HG03457 (cell line): ENCODE results near the gene CACNA1D.
"Not testable (repeated sequence)": the region's sequence is repeated elsewhere in the genome, so short reads cannot be mapped to it uniquely, and the experiment has no call there.

Experiments used
- ATAC-seq: cut with Tn5 transposase; IDR thresholded peaks from one replicate; pipeline ENCODE4 v1.9.1; 2021; ENCODE audit warnings: moderate number of reproducible peaks; ENCODE audit not compliant: unreplicated experiment

CACNA1D gene

DNA sequence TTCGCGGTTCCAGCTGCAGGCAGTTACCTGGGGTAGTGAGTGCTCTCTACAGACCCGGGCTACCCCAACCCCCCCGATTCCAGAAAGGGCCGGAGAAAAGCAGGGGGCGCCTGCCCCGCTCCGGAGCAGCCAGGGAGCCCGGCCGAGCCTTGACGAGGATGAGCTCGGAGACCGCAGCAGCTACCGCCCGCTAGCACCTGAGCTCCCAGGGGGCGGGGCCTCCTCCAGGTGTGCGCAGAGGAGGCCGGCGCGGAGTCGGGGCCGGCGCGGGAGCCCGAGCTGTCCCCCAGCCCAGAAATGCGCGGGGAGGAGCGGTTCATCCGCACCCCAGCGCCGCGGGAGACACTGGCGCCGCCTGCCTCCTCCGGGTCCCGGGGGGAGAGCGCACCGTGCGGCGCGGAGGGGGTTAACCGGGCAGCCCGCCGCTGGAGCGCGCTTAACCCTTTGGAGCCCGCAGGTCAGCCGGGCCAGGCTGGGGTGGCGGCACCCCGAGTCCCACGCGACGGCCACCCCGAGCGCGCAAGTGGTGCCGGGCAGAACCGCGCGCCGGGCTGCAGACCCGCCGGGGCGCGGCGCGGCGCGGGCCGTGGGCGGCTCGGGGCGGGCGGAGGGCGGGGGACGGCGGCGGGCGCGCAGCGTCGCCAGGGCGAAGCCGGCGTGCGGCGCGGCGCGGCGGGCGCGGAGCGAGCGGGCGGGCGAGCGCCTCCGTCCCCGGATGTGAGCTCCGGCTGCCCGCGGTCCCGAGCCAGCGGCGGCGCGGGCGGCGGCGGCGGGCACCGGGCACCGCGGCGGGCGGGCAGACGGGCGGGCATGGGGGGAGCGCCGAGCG is at the start of gene CACNA1D:
Gene CACNA1D (plus strand): TSS at position 649 of the 829 bp plus-strand sequence. CDS start 556 bp downstream, outside the sequence.
- no peak for ATAC-seq

DNA sequence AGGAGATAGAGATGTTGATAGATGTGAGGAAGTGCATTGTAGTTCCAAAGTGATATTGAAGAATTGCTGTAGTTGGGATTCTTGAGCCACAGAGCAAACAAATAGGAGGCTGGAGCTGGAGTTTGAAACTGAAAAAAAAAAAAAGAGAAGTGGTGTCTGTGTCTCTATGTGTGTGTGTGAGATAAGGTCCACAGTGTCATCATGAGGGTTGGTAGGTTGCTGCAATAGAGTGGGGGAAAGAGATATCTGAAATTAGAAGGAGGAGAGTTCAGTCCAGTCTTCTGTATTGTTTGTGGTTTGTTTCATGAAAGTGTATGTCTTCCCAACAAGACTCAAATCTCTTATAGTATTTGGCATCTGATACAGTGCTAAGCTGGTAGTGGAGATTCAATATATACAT is 37.3 kb upstream of the CACNA1D start:
- ATAC-seq: no peak

DNA sequence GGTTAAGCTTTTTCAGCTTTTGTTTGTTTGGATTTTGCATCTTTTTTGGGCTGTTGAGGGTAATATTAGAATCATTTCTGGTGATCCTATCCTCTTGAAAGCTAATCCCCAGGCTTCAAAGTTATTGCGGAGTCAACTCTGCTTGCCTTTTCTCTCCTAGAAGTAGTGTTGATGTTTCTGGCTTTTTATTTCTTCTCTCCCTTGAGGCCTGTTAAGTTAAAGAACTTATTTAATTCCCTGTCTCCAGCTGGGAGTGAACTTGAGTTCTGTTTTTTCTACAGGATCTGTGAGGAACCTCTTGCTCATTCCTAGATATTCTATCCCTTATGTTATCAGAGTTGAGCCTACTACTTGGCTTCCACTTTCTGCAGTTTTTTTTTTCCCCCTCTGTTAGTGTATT is 34.1 kb upstream of the CACNA1D start:
- no peak for ATAC-seq

DNA sequence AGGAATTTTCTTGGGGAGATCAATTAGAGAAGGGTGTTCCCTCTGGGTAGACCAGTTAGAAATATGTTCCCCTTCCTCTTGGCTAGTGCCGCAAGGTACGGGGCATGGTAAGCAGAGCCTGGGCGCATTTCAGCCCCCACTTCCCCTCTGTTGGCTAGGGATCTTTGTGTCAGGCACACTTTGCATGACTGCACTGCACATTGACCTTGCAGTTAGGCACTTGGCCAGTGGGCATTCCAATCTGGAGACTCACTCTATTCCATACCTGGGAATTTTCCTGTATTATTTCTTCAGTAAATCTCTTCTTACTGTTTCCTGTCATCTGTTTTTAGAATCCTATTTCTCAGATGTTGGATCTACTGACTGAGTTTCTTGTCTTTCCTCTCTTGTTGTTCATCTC is 30.0 kb upstream of the CACNA1D start:
- no peak for ATAC-seq

DNA sequence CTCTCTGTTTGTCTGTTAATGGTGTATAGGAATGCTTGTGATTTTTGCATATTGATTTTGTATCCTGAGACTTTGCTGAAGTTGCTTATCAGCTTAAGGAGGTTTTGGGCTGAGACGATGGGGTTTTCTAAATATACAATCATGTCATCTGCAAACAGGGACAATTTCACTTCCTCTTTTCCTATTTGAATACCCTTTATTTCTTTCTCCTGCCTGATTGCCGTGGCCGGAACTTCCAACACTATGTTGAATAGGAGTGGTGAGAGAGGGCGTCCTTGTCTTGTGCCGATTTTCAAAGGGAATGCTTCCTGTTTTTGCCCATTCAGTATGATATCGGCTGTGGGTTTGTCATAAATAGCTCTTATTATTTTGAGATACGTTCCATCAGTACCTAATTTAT is 24.7 kb upstream of the CACNA1D start:
- ATAC-seq: not testable (repeated sequence)

DNA sequence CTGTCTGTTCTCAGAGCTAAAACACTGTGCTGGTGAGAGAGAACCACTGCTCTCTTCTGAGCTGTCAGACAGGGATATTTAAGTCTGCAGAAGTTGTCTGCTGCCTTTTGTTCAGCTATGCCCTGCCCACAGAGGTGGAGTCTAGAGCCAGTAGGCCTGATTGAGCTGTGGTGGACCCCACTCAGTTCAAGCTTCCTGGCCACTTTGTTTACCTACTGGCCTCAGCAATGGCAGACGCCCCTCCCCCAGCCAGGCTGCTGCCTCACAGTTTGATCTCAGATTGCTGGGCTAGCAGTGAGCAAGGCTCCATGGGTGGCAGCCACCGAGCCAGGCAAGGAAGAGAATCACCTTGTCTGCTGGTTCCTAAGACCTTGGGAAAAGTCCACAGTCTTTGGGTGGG is 21.0 kb upstream of the CACNA1D start:
- ATAC-seq: no peak

DNA sequence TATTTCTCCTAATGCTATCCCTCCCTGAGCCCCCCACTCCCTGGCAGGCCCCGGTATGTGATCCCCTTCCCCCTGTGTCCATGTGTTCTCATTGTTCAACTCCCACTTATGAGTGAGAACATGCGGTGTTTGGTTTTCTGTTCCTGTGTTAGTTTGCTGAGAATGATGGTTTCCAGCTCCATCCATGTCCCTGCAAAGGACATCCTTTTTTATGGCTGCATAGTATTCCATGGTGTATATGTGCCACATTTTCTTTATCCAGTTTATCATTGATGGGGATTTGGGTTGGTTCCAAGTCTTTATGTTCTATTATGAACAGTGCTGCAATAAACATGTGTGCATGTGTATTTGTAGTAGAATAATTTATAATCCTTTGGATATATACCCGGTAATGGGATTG is 18.0 kb upstream of the CACNA1D start:
- not testable (repeated sequence) for ATAC-seq

DNA sequence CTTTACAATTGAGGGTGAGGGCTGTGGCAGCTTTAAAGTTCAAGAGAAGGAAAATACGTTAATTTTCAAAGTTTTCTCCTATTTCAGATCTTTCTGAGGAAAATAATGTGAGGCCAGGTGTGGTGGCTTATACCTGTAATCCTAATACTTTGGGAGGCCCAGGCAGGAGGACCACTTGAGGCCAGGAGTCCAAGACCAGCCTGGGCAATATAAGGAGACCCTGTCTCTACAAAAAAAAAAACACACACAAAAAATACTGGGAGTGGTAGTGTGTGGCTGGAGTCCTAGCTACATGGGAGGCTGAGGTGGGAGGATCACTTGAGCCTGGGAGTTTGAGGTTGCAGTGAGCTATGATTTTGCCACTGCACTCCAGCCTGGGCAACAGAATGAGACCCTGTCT is 16.7 kb upstream of the CACNA1D start:
- not testable (repeated sequence) for ATAC-seq

DNA sequence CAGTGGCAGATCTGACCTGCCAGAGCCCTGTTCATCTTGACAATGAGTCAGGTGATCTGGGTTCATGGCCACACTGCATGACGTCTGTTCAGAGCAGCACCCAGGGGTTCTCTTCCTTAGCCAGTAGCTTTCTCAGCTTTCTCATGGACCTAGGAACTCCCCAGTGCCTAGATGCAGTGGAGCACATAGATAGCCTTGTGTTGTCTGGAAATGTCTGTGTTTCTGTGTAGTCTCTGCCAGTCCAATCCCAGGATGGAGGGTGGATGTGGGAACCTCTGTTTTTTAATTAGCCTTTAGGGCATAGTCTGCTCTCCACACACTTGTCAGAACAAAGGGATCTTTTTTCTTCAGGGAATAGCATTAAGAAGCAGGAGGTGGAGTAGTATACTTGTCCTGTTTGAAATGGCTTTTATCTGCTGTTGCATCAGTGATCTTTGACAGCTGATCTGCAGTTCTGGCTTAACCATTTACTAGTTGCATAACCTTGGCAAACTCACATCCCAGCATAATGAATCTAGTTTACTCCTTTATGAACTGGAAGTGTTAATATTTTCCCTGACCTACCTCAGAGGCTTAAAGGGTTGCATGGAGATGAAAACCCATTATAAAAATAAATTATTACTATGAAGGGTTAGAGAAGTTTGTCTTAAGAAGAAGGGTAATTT is 16.1 kb upstream of the CACNA1D start:
- ATAC-seq: no peak

DNA sequence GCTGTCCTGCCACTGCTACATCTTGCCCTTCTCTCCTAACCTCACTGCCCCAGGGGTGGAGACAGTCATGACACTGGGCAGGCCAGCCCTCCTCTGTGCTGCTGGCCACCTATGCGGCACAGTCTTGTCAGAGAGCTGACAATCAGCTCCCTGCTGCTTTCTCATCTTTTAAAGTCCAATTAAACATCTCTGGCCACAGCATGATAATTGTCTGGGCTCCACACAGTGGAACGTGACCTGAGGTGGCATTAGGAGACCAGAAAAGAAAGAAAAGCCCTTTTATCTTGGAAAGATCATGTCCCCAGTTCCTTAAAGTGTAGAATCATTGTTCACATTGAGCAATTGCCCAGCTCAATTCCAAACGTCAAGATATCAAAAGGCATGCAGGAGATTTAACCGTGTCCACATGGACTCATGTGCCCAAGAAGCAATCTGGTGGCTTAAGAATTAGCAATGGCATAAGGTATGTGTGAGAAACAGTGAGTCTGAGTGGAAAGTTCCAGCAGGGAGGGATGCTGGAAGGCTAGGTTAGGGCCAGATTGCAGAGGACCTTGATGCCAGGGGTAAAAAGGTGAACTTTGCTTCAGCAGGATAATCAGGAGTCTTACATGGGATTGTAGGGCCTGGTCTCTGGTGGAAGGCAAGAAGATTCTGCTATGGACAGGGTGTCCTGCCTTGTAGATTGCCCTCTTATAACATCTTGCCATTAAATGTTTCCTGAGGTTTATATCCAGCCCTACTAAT is 15.3 kb upstream of the CACNA1D start:
- no peak for ATAC-seq

DNA sequence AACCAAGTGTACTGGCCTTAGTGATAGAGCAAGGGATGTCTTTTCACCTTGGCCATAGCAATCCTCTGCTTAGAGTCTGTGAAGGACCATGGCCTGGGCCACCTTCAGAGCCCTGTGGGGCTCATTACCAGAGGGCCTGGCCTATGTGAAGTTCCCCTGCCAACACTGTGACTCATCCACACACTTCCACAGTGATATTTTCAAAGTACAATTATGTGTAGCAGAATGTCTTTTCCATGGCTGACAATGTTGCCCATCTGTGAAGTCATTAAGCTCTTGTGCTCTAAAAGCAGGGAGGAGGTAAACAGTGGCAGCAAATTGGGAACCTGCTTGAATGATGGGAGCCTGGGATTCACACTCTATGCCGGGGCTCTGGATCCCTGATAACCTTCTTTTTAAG is 12.2 kb upstream of the CACNA1D start:
- ATAC-seq: no peak

DNA sequence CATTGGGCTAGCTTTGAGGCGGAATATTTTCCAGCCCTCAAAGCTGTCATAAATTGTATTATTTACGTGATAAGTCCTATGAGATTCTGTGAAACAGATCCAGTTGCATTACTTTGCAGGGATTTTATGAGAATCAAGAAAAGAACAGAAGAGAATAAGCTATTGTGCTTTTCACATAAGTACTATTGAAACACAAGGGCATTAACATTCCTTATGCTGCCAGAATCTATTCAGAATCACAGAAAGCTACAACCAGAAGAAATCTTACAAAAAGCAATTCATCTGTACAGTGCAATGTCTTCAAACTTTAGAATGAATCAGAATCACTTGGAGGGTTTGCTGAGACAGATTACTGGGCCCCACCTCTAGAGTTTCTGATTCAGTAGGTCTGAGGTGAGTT is 10.6 kb upstream of the CACNA1D start:
- no peak for ATAC-seq

DNA sequence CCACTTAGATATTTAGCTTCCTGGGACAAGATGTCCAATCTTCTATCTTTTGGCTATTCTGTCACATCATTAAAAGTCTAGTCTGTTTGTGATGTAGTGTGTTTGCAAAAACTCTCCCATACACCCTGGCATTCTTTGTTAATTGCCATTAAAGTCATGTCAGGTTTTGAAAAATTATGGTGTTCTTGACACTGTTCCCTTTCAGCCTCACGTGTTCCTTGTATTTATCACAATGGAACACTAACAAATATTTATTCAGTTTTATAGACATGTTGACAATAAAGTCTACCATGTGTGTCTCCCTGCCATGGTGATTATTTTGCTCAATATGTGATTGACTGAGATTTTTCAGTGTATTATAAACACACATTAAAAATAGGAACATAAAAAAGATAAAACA is 9.4 kb upstream of the CACNA1D start:
- ATAC-seq: no peak

DNA sequence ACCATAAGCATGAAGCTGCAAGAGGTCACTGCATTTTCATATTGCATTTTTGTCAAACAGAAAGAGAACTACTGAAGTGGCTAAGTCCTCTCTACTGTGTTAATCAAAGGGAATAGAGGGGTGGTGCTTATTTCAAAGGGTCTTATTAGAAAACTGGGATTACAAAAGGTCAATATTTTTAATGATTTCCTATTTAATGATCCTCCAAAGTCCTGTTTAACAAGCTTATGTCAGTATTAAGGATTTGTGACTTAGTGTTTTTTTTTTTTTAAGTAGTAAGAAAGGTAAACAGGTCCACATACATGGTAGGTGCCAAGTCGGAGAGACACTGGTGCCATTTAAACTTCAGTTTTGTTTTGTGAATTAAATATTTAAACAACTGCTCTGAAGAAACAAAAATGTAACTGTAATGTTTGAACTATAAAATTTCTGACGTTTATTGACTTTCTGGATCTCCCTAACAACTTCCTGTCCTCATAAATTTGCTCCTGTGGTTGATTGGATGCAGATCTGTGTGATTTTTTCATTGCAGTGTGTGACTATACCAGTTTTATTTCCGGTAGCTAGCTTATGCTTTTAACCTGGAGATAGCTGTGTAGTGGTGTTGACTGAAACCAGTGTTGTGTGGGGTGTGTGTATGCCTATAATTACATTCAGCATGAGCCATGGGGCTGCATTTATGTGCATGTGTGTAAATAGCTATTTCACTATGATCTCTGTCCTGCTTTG is 8.6 kb upstream of the CACNA1D start:
- ATAC-seq: no peak

DNA sequence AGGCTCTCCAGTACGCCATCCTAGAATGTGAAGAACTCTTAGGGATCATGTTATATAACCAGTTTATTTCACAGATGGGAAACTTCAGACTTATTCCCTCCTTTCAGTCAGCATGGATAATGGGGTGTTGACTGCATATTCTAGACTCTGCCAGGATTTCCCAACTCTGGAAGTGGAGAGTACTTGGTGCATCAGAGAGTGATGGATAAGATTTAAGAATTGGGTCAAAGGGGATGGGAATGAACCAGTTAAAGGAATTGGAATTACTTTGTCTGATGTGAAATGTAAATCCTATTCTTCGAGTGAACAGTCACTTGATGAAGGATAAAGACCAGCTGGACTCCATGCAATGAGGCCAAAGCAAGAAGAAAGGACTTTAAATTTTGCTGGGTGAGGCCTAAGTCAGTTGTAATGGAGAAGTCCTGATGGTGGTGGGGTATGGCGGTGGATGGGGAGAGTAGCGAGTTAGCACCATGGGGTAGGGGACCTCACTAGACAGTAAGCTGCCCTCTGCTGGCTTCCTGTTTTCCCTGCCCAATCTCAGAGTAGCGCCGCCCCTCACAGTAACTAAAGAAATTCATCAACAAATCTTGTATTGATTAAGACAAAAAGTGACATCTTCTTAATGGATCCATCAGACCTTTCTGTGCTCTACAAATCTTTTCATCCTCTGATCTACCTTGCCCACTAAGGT is 7.3 kb upstream of the CACNA1D start:
- ATAC-seq: no peak

DNA sequence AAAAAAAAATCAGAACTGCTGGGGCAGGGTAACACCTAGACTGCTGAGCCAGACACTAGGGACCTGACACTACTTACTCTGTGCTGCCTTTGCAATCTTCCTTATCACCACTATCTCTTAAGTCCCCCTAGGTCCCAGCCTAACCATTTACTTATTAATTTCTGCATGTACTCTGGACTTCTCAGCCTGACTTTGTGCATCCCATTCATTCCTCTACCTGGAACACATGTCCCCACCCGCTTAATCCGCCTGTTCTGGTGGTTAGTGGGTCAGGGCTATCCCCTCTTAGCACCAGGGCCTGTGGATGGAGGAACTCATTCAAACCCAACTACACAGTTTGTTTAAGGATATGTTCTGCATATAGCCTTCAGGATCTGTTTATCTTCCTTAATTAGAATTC is 5.0 kb upstream of the CACNA1D start:
- no peak for ATAC-seq

DNA sequence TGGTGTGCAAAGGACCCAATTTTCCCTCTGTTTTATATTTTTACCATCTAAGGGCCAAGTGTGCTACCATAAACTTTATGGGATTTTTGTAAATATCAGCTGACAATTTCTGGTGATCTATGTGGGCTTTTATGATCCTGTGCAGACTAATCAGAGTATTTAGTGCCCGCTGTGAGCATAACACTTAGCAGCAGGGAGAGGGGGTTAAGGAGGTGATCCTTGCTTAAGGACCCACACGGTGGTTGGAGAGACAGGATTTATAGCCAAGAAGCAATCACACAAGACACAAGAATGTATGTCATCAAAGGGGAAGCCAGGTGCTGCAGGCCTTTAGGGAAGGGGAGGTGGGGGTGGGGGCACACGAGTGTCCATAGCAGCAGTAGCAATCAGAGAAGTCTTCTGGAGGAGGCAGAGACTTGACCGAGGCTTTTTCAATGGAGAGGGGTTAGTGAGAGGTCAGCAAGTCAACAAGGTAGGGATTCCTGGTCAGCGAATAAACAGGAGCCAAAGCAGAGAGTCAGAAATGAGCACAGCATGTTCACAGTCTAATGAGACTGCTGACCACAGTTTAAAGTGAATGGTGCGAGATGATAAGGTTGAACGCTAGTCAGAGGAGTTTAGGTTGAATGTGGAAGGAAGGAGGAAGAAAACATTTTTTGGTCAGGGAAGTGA is 4.5 kb upstream of the CACNA1D start:
- ATAC-seq: no peak

DNA sequence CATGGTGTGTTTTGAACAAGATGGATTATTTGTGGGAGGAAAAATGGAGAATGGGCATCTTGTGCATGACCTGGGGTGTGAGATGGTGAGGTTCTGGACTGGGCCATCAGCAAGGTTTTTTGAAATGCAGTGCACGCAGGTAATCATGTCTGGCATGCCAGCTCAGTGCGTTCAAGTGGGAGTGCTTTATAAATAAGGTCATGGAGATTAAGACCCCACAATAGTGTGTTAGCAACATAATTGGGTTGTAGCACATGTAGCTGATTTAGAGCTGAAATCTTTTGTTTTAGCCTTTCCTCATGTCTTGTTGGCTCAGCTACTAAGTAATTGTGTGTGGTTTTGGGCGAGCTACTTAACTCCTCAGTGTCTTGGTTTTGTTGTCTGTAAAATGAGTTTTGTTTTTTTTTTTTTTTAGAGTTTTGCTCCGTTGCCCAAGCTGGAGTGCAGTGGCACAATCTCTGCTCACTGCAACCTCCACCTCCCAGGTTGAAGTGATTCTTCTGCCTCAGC is 3.9 kb upstream of the CACNA1D start:
- ATAC-seq: no peak

DNA sequence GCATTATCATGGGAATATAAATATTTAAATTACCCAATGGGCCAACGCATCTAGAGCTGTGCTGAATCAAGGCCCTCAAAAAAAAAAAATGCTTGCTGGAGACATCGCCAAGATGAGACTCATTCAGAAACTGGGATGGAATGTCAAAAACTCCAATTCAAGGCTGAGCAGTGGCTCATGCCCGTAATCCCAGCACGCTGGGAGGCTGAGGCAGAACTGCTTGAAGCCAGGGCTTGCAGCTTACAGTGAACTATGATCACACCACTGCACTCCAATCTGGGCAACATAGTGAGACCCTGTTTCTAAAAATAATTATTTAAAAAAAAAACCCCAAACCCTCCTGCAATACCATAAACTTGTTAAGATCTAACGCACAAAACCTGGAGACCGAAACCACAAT is 3.1 kb upstream of the CACNA1D start:
- no peak for ATAC-seq

DNA sequence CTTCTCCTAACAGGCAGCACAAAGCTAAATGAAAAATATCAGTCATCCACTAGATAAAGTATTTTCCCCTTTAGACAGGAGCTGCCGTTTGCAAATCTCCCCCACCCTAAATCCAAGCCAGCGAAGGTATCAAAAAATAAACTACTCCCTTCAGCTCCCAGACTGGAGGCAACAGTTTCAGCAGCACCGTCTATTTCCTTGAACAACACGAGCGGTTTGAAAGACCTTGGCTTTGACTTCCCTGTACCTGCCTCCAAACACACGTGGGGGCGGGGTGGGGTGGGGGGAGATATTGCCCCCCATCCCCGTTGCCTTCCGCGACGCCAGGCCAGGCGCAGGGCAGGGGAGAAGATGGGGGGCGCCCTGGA is 832 bp upstream of the CACNA1D start:
- no peak for ATAC-seq
